Rectal smooth muscle tissue (tissue), 1 donor: ENCODE results near the gene PCSK1N.
A peak's percentile ranks its signal among the peaks of the same experiment; 100 is the strongest.

Experiments
- H3K27ac ChIP-seq: one replicate; pipeline ENCODE4 v1.7.0; 2013; ENCODE audit warnings: low read depth, low read length, inconsistent platforms
- H3K27me3 ChIP-seq: one replicate; pipeline ENCODE4 v1.7.0; 2013; ENCODE audit warnings: low read length; ENCODE audit not compliant: control insufficient read depth, insufficient read depth
- H3K36me3 ChIP-seq: one replicate; pipeline ENCODE4 v1.7.0; 2013; ENCODE audit warnings: low read length; ENCODE audit not compliant: control insufficient read depth, insufficient read depth
- H3K4me1 ChIP-seq: one replicate; pipeline ENCODE4 v1.7.0; 2013; ENCODE audit warnings: low read length; ENCODE audit not compliant: control insufficient read depth, insufficient read depth
- H3K4me3 ChIP-seq: one replicate; pipeline ENCODE4 v1.7.0; 2013; ENCODE audit warnings: low read length
- H3K9ac ChIP-seq: one replicate; pipeline ENCODE4 v1.7.0; 2013; ENCODE audit warnings: low read length

PCSK1N gene

GRCh38 chrX:48818098-48818497 is 17.3 kb downstream of the PCSK1N start:
- Histone ChIP-seq H3K4me3 (no peak overlapping the region), H3K36me3 (peaks cover 18% of the 10 kb centered on the region), H3K27ac (no peak overlapping the region), H3K4me1 (no peaks in the 10 kb centered on the region), H3K9ac (no peak overlapping the region), H3K27me3 (no peaks in the 10 kb centered on the region)

- no peak overlapping the region for H3K9ac ChIP-seq
- no peak overlapping the region for H3K27ac ChIP-seq
- no peaks in the 10 kb centered on the region for H3K4me1 ChIP-seq
- no peaks in the 10 kb centered on the region for H3K27me3 ChIP-seq
- H3K36me3 ChIP-seq: peaks cover 12% of the 10 kb centered on the region
- no peak overlapping the region for H3K4me3 ChIP-seq
Measured at GRCh38 chrX:48816014-48816810, 19.2 kb downstream of the PCSK1N start.

- no peak overlapping the region for H3K4me3 ChIP-seq
- no peak overlapping the region for H3K9ac ChIP-seq
- no peaks in the 10 kb centered on the region for H3K4me1 ChIP-seq
- no peak overlapping the region for H3K27ac ChIP-seq
- H3K27me3 ChIP-seq: no peaks in the 10 kb centered on the region
- peaks cover 10% of the 10 kb centered on the region for H3K36me3 ChIP-seq
Measured at GRCh38 chrX:48815266-48815665, 20.1 kb downstream of the PCSK1N start.

GRCh38 chrX:48814722-48815121 is 20.7 kb downstream of the PCSK1N start:
- no peaks in the 10 kb centered on the region for H3K4me1 ChIP-seq
- no peaks in the 10 kb centered on the region for H3K27me3 ChIP-seq
- H3K4me3 ChIP-seq: no peak overlapping the region
- H3K9ac ChIP-seq: no peak overlapping the region
- peaks cover 8% of the 10 kb centered on the region for H3K36me3 ChIP-seq
- no peak overlapping the region for H3K27ac ChIP-seq

GRCh38 chrX:48813644-48814043 is 21.8 kb downstream of the PCSK1N start:
- no peaks in the 10 kb centered on the region for H3K4me1 ChIP-seq
- peaks cover 8% of the 10 kb centered on the region for H3K36me3 ChIP-seq
- H3K27ac ChIP-seq: no peak overlapping the region
- no peaks in the 10 kb centered on the region for H3K27me3 ChIP-seq
- H3K9ac ChIP-seq: no peak overlapping the region
- H3K4me3 ChIP-seq: no peak overlapping the region

GRCh38 chrX:48806081-48806480 is 29.3 kb downstream of the PCSK1N start:
- Histone ChIP-seq H3K27me3 (no peaks in the 10 kb centered on the region), H3K36me3 (peaks cover 3% of the 10 kb centered on the region), H3K4me1 (no peaks in the 10 kb centered on the region), H3K27ac (no peak overlapping the region), H3K4me3 (no peak overlapping the region), H3K9ac (no peak overlapping the region)

- Histone ChIP-seq H3K27ac (peak overlapping the region; percentile 98), H3K9ac (peak overlapping the region; percentile 26), H3K4me3 (peak overlapping the region; percentile 77), H3K27me3 (no peaks in the 10 kb centered on the region), H3K36me3 (peaks cover 3% of the 10 kb centered on the region), H3K4me1 (no peaks in the 10 kb centered on the region)
Measured at GRCh38 chrX:48802905-48803200, 32.6 kb downstream of the PCSK1N start.

- Histone ChIP-seq H3K27ac (peak overlapping the region; percentile 98), H3K36me3 (peaks cover 3% of the 10 kb centered on the region), H3K27me3 (no peaks in the 10 kb centered on the region), H3K9ac (peak overlapping the region; percentile 80), H3K4me1 (no peaks in the 10 kb centered on the region), H3K4me3 (peak overlapping the region; percentile 77)
Measured at GRCh38 chrX:48802089-48802904, 33.1 kb downstream of the PCSK1N start.

- Histone ChIP-seq H3K36me3 (peaks cover 3% of the 10 kb centered on the region), H3K4me3 (peak within 1 kb of the TSS; percentile 78), H3K4me1 (no peaks in the 10 kb centered on the region), H3K27ac (peak within 1 kb of the TSS; percentile 98), H3K9ac (peak within 1 kb of the TSS; percentile 80), H3K27me3 (no peaks in the 10 kb centered on the region)
Measured at GRCh38 chrX:48801280-48802088, 33.9 kb downstream of the PCSK1N start, which contains the start of gene HDAC6. TSS of gene HDAC6 (plus strand) at chrX:48802067. CDS start at chrX:48802693, 626 bp downstream.

GRCh38 chrX:48800574-48801279 is 34.7 kb downstream of the PCSK1N start:
- Histone ChIP-seq H3K27ac (peak overlapping the region; percentile 94), H3K9ac (no peak overlapping the region), H3K36me3 (peaks cover 3% of the 10 kb centered on the region), H3K4me3 (peak overlapping the region; percentile 78), H3K27me3 (no peaks in the 10 kb centered on the region), H3K4me1 (no peaks in the 10 kb centered on the region)

GRCh38 chrX:48798318-48798717 is 37.1 kb downstream of the PCSK1N start:
- no peaks in the 10 kb centered on the region for H3K4me1 ChIP-seq
- H3K27me3 ChIP-seq: peaks cover 3% of the 10 kb centered on the region
- H3K9ac ChIP-seq: no peak overlapping the region
- no peak overlapping the region for H3K27ac ChIP-seq
- H3K4me3 ChIP-seq: no peak overlapping the region
- no peaks in the 10 kb centered on the region for H3K36me3 ChIP-seq
